Measurements from ENCODE around the gene USP24. TPM values are rescaled to one million over a fixed set of nuclear protein-coding genes. Genes with fewer than 3 reads are reported as not detected.
A peak's percentile ranks its signal among the peaks of the same experiment; 100 is the strongest.
"Not testable (repeated sequence)": the region's sequence is repeated elsewhere in the genome, so short reads cannot be mapped to it uniquely, and the experiment has no call there.

Gene USP24
- total and polyA plus RNA-seq, 11 donors: 13.9 to 53.7 (median 35.4) TPM

DNA sequence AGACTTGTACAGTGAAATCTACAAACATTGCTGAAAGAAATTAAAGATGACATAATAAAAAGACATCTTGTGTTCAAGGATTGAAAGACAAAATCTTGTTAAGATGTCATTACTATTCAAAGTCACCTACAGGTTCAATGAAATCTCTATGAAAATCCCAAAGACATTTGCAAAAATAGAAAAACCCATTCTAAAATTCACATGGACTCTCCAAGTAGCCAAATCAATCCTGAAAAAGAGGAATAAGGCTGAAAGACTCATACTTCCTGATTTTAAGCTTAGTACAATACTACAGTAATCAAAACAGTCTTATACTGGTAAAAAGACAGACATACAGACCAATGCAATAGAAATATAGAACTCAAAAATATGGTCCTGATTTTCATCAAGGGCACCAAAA, 97.2 kb downstream of the USP24 start:
- peak overlapping the region in 1 of 12 donors; percentile 23 for H3K27ac ChIP-seq
- intact Hi-C loops (cut with DNase I): no loop called here
- ATAC-seq: no peak
- H3K9me3 ChIP-seq: no peaks in the 10 kb centered on the region
- no peak for DNase-seq
- H3K4me3 ChIP-seq: no peak overlapping the region
- H3K36me3 ChIP-seq: peaks cover 0 to 100% (median 93%) of the 10 kb centered on the region in 9 donors
- H3K4me1 ChIP-seq: peaks cover 0 to 6% (median 0%) of the 10 kb centered on the region in 12 donors
- no peaks in the 10 kb centered on the region for H3K27me3 ChIP-seq
- TF ChIP-seq POLR2A (IDR thresholded peaks at IDR 0.05): no peak
- TF ChIP-seq, protein P1, sequence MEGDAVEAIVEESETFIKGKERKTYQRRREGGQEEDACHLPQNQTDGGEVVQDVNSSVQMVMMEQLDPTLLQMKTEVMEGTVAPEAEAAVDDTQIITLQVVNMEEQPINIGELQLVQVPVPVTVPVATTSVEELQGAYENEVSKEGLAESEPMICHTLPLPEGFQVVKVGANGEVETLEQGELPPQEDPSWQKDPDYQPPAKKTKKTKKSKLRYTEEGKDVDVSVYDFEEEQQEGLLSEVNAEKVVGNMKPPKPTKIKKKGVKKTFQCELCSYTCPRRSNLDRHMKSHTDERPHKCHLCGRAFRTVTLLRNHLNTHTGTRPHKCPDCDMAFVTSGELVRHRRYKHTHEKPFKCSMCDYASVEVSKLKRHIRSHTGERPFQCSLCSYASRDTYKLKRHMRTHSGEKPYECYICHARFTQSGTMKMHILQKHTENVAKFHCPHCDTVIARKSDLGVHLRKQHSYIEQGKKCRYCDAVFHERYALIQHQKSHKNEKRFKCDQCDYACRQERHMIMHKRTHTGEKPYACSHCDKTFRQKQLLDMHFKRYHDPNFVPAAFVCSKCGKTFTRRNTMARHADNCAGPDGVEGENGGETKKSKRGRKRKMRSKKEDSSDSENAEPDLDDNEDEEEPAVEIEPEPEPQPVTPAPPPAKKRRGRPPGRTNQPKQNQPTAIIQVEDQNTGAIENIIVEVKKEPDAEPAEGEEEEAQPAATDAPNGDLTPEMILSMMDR (IDR thresholded peaks at IDR 0.05): no peak

DNA sequence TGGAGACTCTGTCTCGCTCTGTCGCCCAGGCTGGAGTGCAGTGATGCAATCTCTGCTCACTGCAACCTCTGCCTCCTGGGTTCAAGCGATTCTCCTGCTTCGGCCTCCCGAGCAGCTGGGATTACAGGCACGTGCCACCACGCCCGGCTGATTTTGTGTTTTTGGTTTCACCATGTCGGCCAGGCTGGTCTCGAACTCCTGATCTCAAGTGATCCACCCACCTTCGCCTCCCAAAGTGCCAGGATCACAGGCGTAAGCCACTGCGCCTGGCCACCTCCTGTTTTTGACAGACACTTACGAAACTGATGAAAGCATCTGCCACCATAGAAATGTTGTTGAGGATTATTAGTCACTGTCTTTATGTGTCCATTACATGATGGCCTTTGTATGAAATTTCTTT, 106.2 kb downstream of the USP24 start:
- WGBS, 4 donors: 96 to 98% (median 97%) methylated on average over 14 of the region's 14 CpGs
- peaks cover 0 to 100% (median 97%) of the 10 kb centered on the region in 9 donors for H3K36me3 ChIP-seq
- H3K9me3 ChIP-seq; H3K4me3 ChIP-seq; H3K4me1 ChIP-seq; H3K27me3 ChIP-seq; ATAC-seq; H3K27ac ChIP-seq; DNase-seq; intact Hi-C loops (cut with DNase I): not testable (repeated sequence)

DNA sequence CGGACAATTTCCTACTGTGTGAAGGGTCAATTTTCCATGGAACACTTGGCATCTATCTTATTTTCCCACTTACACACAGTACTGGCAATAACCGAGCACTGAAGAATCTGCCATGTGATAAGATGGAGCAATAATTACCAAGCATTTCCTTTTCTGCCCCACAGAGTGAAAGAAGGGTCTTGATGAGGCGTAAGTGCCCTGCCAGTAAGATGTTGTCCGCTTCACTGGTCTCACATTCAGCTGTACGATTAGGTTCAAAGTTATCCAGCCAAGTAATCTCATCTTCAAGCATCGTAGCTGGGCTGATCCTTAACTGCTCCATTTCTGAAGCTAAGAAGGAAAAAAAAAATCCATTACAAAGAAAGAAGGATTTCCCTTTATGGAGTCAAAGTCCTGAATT, 108.1 kb downstream of the USP24 start:
- no peak overlapping the region for H3K27ac ChIP-seq
- no peaks in the 10 kb centered on the region for H3K27me3 ChIP-seq
- intact Hi-C loops (cut with DNase I): no loop called here
- H3K9me3 ChIP-seq: peaks cover 0 to 2% (median 0%) of the 10 kb centered on the region in 12 donors
- H3K36me3 ChIP-seq: peaks cover 0 to 100% (median 97%) of the 10 kb centered on the region in 9 donors
- ATAC-seq (no peak), DNase-seq (no peak)
- H3K4me1 ChIP-seq: peaks cover 0 to 5% (median 0%) of the 10 kb centered on the region in 12 donors
- H3K4me3 ChIP-seq: no peak overlapping the region
- 74 to 80% (median 76%) methylated on average over 6 of the region's 6 CpGs for WGBS, 4 donors
- TF ChIP-seq, protein P1 (IDR thresholded peaks at IDR 0.05): no peak
- TF ChIP-seq POLR2A (IDR thresholded peaks at IDR 0.05): no peak

DNA sequence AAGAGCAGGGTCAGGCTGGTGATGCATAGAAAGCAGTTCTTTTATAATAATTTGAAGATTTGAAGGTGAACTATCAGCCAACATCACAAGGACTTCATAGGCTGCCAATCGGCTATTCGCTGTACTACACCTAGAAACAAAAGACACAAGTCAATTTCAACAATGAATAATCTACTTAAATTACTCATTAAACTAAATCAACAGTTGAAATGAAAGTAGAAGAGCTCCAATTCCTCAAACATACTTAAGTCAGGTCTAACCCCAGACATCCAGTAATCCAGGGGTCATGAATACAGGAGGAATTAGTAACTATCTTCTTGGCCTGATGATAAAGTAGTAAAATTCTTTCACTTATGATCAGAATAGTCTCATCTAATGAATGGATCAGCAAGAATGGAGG, 111.3 kb downstream of the USP24 start:
- DNase-seq (no peak), ATAC-seq (no peak)
- H3K36me3 ChIP-seq: peaks cover 0 to 100% (median 98%) of the 10 kb centered on the region in 9 donors
- peaks cover 0 to 5% (median 0%) of the 10 kb centered on the region in 12 donors for H3K4me1 ChIP-seq
- 95 to 100% (median 98%) methylated on average over 2 of the region's 2 CpGs for WGBS, 4 donors
- TF ChIP-seq, protein P1 (IDR thresholded peaks at IDR 0.05): no peak
- TF ChIP-seq POLR2A (IDR thresholded peaks at IDR 0.05): no peak
- H3K27me3 ChIP-seq: no peaks in the 10 kb centered on the region
- intact Hi-C loops (cut with DNase I): no loop called here
- H3K9me3 ChIP-seq: no peaks in the 10 kb centered on the region
- H3K4me3 ChIP-seq: no peak overlapping the region
- H3K27ac ChIP-seq: no peak overlapping the region

DNA sequence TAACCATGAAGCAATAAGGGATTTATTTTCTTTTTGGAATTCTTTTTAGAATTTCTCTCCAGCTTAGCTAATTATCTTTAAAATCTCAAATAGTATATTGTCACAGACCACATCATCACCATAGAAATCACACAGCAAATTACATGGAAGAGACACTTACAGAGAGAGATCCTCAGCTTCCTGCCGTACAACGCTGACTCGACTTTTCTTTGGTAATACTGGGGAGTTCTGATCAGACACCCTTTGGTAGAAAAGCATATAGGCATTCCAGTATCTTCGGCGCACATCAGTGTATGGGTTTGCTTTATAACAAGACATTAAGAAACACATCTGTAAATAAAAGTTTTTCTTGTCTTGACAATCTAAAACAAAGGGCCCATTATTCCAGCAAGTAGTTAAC, 120.1 kb downstream of the USP24 start:
- 95 to 98% (median 97%) methylated on average over 5 of the region's 5 CpGs for WGBS, 4 donors
- H3K36me3 ChIP-seq: peaks cover 3 to 100% (median 100%) of the 10 kb centered on the region in 9 donors
- no peaks in the 10 kb centered on the region for H3K9me3 ChIP-seq
- ATAC-seq (no peak), DNase-seq (no peak)
- no peaks in the 10 kb centered on the region for H3K27me3 ChIP-seq
- H3K27ac ChIP-seq: no peak overlapping the region
- intact Hi-C loops (cut with DNase I): loop anchor here in 1 of 10 donors (10.0 kb wide), 1 partner anchor 50 kb away; no protein-coding TSS in a partner anchor
- no peak overlapping the region for H3K4me3 ChIP-seq
- TF ChIP-seq POLR2A (IDR thresholded peaks at IDR 0.05): no peak
- TF ChIP-seq, protein P1 (IDR thresholded peaks at IDR 0.05): no peak
- H3K4me1 ChIP-seq: no peaks in the 10 kb centered on the region
